SK-N-SH (cell line): ENCODE data around the gene TMED1.

Experiments
- EP300 ChIP-seq, 2 experiments: IDR thresholded peaks; 2 replicates each; pipeline versions ENCODE4 v1.4.0 to v1.6.1; 2012; ENCODE audit warnings: borderline replicate concordance in 1 of 2, low read depth in 1 of 2, low read length in 1 of 2
- EZH2phosphoT487 ChIP-seq: fragments of 200-600 bp; sonication (generic); IDR thresholded peaks from 2 replicates; pipeline ENCODE4 v1.6.1; 2017; ENCODE audit warnings: low read depth, mixed run types, mild to moderate bottlenecking, antibody characterized with exemption, moderate library complexity, borderline replicate concordance
- FOXJ3 ChIP-seq: sonication (generic); formaldehyde crosslinking; IDR thresholded peaks from 2 replicates; pipeline ENCODE4 v1.5.1; 2020; ENCODE audit warnings: mild to moderate bottlenecking, missing genetic modification reagents
- TF ChIP-seq, protein P1 (sequence below): fragments of 200-600 bp; sonication (generic); IDR thresholded peaks from 2 replicates; pipeline ENCODE4 v1.6.1; 2017; ENCODE audit warnings: antibody characterized with exemption, mild to moderate bottlenecking, moderate library complexity

GRCh38 chr19:10805065-10805757, 30.8 kb downstream of the TMED1 start:
- no peak for TF ChIP-seq FOXJ3 (CRISPR knock-in tag)
- TF ChIP-seq EP300 (IDR thresholded peaks at IDR 0.05; ENCODE audit: borderline replicate concordance in 1 of 2, low read depth in 1 of 2, low read length in 1 of 2): no peak
- TF ChIP-seq, protein P1, sequence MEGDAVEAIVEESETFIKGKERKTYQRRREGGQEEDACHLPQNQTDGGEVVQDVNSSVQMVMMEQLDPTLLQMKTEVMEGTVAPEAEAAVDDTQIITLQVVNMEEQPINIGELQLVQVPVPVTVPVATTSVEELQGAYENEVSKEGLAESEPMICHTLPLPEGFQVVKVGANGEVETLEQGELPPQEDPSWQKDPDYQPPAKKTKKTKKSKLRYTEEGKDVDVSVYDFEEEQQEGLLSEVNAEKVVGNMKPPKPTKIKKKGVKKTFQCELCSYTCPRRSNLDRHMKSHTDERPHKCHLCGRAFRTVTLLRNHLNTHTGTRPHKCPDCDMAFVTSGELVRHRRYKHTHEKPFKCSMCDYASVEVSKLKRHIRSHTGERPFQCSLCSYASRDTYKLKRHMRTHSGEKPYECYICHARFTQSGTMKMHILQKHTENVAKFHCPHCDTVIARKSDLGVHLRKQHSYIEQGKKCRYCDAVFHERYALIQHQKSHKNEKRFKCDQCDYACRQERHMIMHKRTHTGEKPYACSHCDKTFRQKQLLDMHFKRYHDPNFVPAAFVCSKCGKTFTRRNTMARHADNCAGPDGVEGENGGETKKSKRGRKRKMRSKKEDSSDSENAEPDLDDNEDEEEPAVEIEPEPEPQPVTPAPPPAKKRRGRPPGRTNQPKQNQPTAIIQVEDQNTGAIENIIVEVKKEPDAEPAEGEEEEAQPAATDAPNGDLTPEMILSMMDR: no peak
- TF ChIP-seq EZH2phosphoT487: no peak
